Brain pericyte (primary cell): ENCODE measurements around the gene MGAM2.

Experiments used
- DNase-seq: peaks from one replicate; pipeline ENCODE4 v3.0.0-alpha.2; 2012; ENCODE audit warnings: low read depth, low spot score

MGAM2 gene

GRCh38 chr7:142175594-142175993, 64.1 kb downstream of the MGAM2 start:
- DNase-seq = no peak

- no peak for DNase-seq
These were observed 65.4 kb downstream of the MGAM2 start for GRCh38 chr7:142176901-142177300.

GRCh38 chr7:142177869-142178268, 66.4 kb downstream of the MGAM2 start:
- DNase-seq = no peak

GRCh38 chr7:142180426-142180825, 68.9 kb downstream of the MGAM2 start:
- DNase-seq = no peak

- no peak for DNase-seq
These were observed 69.7 kb downstream of the MGAM2 start for GRCh38 chr7:142181211-142181610.

GRCh38 chr7:142181966-142182365, 70.4 kb downstream of the MGAM2 start:
- no peak for DNase-seq

- DNase-seq = no peak
These were observed 73.6 kb downstream of the MGAM2 start for GRCh38 chr7:142185069-142185468.

GRCh38 chr7:142185801-142186200, 74.3 kb downstream of the MGAM2 start:
- no peak for DNase-seq

GRCh38 chr7:142188154-142188553, 76.6 kb downstream of the MGAM2 start:
- DNase-seq = no peak

- no peak for DNase-seq
These were observed 77.3 kb downstream of the MGAM2 start for GRCh38 chr7:142188846-142189245.

- no peak for DNase-seq
These were observed 82.7 kb downstream of the MGAM2 start for GRCh38 chr7:142194201-142194600.

GRCh38 chr7:142196066-142196840, 84.7 kb downstream of the MGAM2 start:
- DNase-seq = no peak

GRCh38 chr7:142200206-142200605, 88.7 kb downstream of the MGAM2 start:
- DNase-seq = no peak

- DNase-seq = no peak
These were observed 117.1 kb downstream of the MGAM2 start for GRCh38 chr7:142228537-142229104.

- DNase-seq = no peak
These were observed 120.2 kb downstream of the MGAM2 start for GRCh38 chr7:142231716-142232115.

- no peak for DNase-seq
These were observed 129.0 kb downstream of the MGAM2 start for GRCh38 chr7:142240546-142240945.

GRCh38 chr7:142243823-142244222, 132.3 kb downstream of the MGAM2 start:
- DNase-seq = no peak

- DNase-seq = no peak
These were observed 136.9 kb downstream of the MGAM2 start for GRCh38 chr7:142248166-142249160.

GRCh38 chr7:142249918-142250317, 138.4 kb downstream of the MGAM2 start:
- DNase-seq = no peak

GRCh38 chr7:142250705-142251104, 139.2 kb downstream of the MGAM2 start:
- DNase-seq = no peak

- DNase-seq = no peak
These were observed 146.4 kb downstream of the MGAM2 start, which contains the start of gene PRSS58 for GRCh38 chr7:142257958-142258357. Gene PRSS58, minus strand, starts transcription at chr7:142258058. Its CDS starts 351 bp downstream, at chr7:142257707.
